K562 (cell line): Measurements from ENCODE around the gene PSAP. TPM values are rescaled to one million over a fixed set of nuclear protein-coding genes. Genes with fewer than 3 reads are reported as not detected.
A peak's percentile ranks its signal among the peaks of the same experiment; 100 is the strongest.

ENCODE experiments used
- BDP1 ChIP-seq: IDR thresholded peaks from 3 replicates; pipeline ENCODE4 v1.6.1; 2011; ENCODE audit not compliant: insufficient read length, insufficient read depth
- C11orf30 ChIP-seq: fragments of 450-650 bp; IDR thresholded peaks from 2 replicates; pipeline ENCODE4 v1.6.1; 2016; ENCODE audit warnings: low read depth, mild to moderate bottlenecking
- EZH2 ChIP-seq: IDR thresholded peaks from 2 replicates; pipeline ENCODE4 v1.6.1; 2012; ENCODE audit warnings: low read depth, mild to moderate bottlenecking, inconsistent platforms, low read length, borderline replicate concordance
- JUNB ChIP-seq: fragments of 450-650 bp; formaldehyde crosslinking; conservative IDR thresholded peaks from 2 replicates; pipeline ENCODE4 v1.4.0; 2020; ENCODE audit warnings: mild to moderate bottlenecking
- KLF10 ChIP-seq: fragments of 250-450 bp; sonication (Bioruptor Pico); IDR thresholded peaks from 2 replicates; pipeline ENCODE4 v1.6.1; 2021; ENCODE audit warnings: matching md5 sums
- NFIX ChIP-seq: fragments of 250-450 bp; sonication (Bioruptor Pico); IDR thresholded peaks from 2 replicates; pipeline ENCODE4 v1.4.0; 2020; ENCODE audit warnings: low read depth, mild to moderate bottlenecking, moderate library complexity
- STAT6 ChIP-seq: sonication (generic); formaldehyde crosslinking; IDR thresholded peaks from 2 replicates; pipeline ENCODE4 v1.8.1; 2023; ENCODE audit warnings: mild to moderate bottlenecking, missing genetic modification reagents
- THRB ChIP-seq: fragments of 450-650 bp; formaldehyde crosslinking; conservative IDR thresholded peaks from 2 replicates; pipeline ENCODE4 v1.4.0; 2022; ENCODE audit warnings: mild to moderate bottlenecking, missing genetic modification characterization
- ZNF318 ChIP-seq, 2 experiments: fragments of 450-650 bp; IDR thresholded peaks; 2 replicates each; pipeline ENCODE4 v1.6.1; 2016; ENCODE audit warnings: mild to moderate bottlenecking in 2 of 2, borderline replicate concordance in 1 of 2, low read depth in 1 of 2, moderate library complexity in 1 of 2
- ZNF655 ChIP-seq: fragments of 250-450 bp; sonication (Bioruptor Pico); IDR thresholded peaks from 2 replicates; pipeline ENCODE4 v1.5.0; 2021
- polyA plus RNA-seq, 8 experiments: library from polyadenylated mRNA; depleted of rRNA in 4 of 8; stranded (reverse) in 5 of 8; unstranded in 3 of 8; fragments of >200 nt; fragmentation: Nextera tagmentation in 2 of 8; fragmentation: Illumina TruSeq in 1 of 8; extraction: Ambion mirVana in 2 of 8; extraction: Trizol in 1 of 8; gene quantifications; 2 replicates each; pipeline versions ENCODE4 v1.2.1 to v1.2.3, GENCODE V29; 2011 to 2014; ENCODE audit warnings: inconsistent platforms in 1 of 8, missing spikeins in 1 of 8
- total RNA-seq, 7 experiments: library from RNA; depleted of rRNA in 6 of 7; stranded (reverse); fragments of >200 nt in 6 of 7; fragmentation: Illumina TruSeq in 2 of 7; extraction: Trizol in 2 of 7; gene quantifications; 2 replicates each; pipeline versions ENCODE4 v1.2.1 to v1.2.3, GENCODE V29; 2011 to 2021; ENCODE audit warnings: low replicate concordance in 1 of 7

Gene PSAP
- total and polyA plus RNA-seq, 9 of the 15 experiments (the other 6 are each of a cell fraction or from before 2014, with no cell fraction given): 245 to 700 (median 429) TPM

- TF ChIP-seq THRB (no peak), BDP1 (no peak), ZNF318 (IDR thresholded peaks at IDR 0.05; ENCODE audit: borderline replicate concordance in 1 of 2, low read depth in 1 of 2) (peak in 1 of 2 experiments; percentile 28; a peak in 1 of 4 replicates), C11orf30 (no peak), EZH2 (no peak), STAT6 (no peak), KLF10 (no peak), NFIX (CRISPR knock-in tag) (no peak), JUNB (CRISPR knock-in tag) (no peak), ZNF655 (CRISPR knock-in tag) (no peak)
These were observed 32.0 kb upstream of the PSAP start (continued) for GRCh38 chr10:71882813-71883659.
